T-helper 1 cell (primary cell): ENCODE data around the gene PSTPIP1.
A peak's percentile ranks its signal among the peaks of the same experiment; 100 is the strongest.
"Not testable (repeated sequence)": the region's sequence is repeated elsewhere in the genome, so short reads cannot be mapped to it uniquely, and the experiment has no call there.

Experiments used
- DNase-seq, 5 donors: peaks; one replicate each; pipeline ENCODE4 v3.0.0-alpha.2; 2012 to 2020
- total RNA-seq, 4 donors: gene quantifications; one replicate each; lab custom pipeline; 2026; lab: John Stamatoyannopoulos, UW

Gene PSTPIP1
- total RNA-seq: 109 to 165 (median 121) reads per million in 4 donors

- DNase-seq: peak; percentile 40 to 87 (median 56)
Observed at GRCh38 chr15:76994971-76995945, at the start of gene PSTPIP1. Gene PSTPIP1 (plus strand): TSS chr15:76995126. CDS start chr15:76995574, 448 bp downstream.

GRCh38 chr15:76945494-76946093 lies 49.3 kb upstream of the PSTPIP1 start:
- no peak for DNase-seq

GRCh38 chr15:76947454-76947853 lies 47.5 kb upstream of the PSTPIP1 start:
- DNase-seq: no peak

GRCh38 chr15:76951220-76951619 lies 43.7 kb upstream of the PSTPIP1 start:
- DNase-seq: no peak

- no peak for DNase-seq
Observed at GRCh38 chr15:76953913-76954312, 41.0 kb upstream of the PSTPIP1 start.

GRCh38 chr15:76954744-76955143 lies 40.2 kb upstream of the PSTPIP1 start:
- no peak for DNase-seq

- DNase-seq: no peak
Observed at GRCh38 chr15:76961268-76962011, 33.5 kb upstream of the PSTPIP1 start.

- no peak for DNase-seq
Observed at GRCh38 chr15:76962337-76963013, 32.5 kb upstream of the PSTPIP1 start.

- DNase-seq: no peak
Observed at GRCh38 chr15:76963596-76963995, 31.3 kb upstream of the PSTPIP1 start.

- no peak for DNase-seq
Observed at GRCh38 chr15:76964157-76964556, 30.8 kb upstream of the PSTPIP1 start.

- not testable (repeated sequence) for DNase-seq
Observed at GRCh38 chr15:76966051-76966450, 28.9 kb upstream of the PSTPIP1 start.

- DNase-seq: no peak
Observed at GRCh38 chr15:76967067-76967466, 27.9 kb upstream of the PSTPIP1 start.

- DNase-seq: no peak
Observed at GRCh38 chr15:76968306-76968705, 26.6 kb upstream of the PSTPIP1 start.

- no peak for DNase-seq
Observed at GRCh38 chr15:76972389-76973361, 22.3 kb upstream of the PSTPIP1 start.

GRCh38 chr15:76973362-76973743 lies 21.6 kb upstream of the PSTPIP1 start:
- peak in 4 of 5 donors; percentile 43 to 64 (median 45) for DNase-seq

- DNase-seq: no peak
Observed at GRCh38 chr15:76973906-76974305, 21.0 kb upstream of the PSTPIP1 start.

- peak in 1 of 5 donors; percentile 20 for DNase-seq
Observed at GRCh38 chr15:76974456-76975036, 20.4 kb upstream of the PSTPIP1 start.

- no peak for DNase-seq
Observed at GRCh38 chr15:76976141-76976540, 18.8 kb upstream of the PSTPIP1 start.

GRCh38 chr15:76976572-76977270 lies 18.2 kb upstream of the PSTPIP1 start:
- DNase-seq: peak in 1 of 5 donors; percentile 69
